ENCODE measurements around the gene CCDC137.

GRCh38 chr17:81665205-81666091, 1.1 kb upstream of the CCDC137 start:
- TF ChIP-seq, protein P1, sequence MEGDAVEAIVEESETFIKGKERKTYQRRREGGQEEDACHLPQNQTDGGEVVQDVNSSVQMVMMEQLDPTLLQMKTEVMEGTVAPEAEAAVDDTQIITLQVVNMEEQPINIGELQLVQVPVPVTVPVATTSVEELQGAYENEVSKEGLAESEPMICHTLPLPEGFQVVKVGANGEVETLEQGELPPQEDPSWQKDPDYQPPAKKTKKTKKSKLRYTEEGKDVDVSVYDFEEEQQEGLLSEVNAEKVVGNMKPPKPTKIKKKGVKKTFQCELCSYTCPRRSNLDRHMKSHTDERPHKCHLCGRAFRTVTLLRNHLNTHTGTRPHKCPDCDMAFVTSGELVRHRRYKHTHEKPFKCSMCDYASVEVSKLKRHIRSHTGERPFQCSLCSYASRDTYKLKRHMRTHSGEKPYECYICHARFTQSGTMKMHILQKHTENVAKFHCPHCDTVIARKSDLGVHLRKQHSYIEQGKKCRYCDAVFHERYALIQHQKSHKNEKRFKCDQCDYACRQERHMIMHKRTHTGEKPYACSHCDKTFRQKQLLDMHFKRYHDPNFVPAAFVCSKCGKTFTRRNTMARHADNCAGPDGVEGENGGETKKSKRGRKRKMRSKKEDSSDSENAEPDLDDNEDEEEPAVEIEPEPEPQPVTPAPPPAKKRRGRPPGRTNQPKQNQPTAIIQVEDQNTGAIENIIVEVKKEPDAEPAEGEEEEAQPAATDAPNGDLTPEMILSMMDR (IDR thresholded peaks at IDR 0.05; ENCODE audit: insufficient read depth, low read length), result no peak
- TF ChIP-seq POLR2AphosphoS5 (IDR thresholded peaks at IDR 0.05; ENCODE audit: low read depth), result no peak; the same call in 1 of the 2 replicates
